Measurements from ENCODE around the gene ZFP1. TPM values are rescaled to one million over a fixed set of nuclear protein-coding genes. Genes with fewer than 3 reads are reported as not detected.

The ZFP1 gene
- total and polyA plus RNA-seq, 2 experiments from 2014 or later, result 4.8 to 12.5 TPM

DNA sequence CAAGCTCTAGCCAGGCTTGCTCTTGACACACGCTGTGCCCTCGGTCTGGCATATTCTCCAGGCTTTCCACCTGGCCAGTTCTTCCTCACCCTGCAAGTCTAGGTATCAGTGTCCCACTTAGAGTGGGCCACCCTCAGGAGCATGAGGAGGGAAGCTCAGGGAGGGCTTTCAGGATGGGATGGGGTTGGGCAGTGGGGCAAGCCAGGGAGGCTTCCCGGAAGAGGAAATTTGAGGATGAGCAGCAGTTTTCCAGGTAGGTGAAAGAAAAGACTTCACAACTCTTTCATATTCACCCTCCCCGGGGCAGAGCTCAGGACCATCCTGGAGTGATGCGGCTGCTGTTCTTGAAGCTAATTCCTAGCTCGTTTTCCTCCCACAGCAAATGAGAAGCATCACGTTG, 17.2 kb upstream of the ZFP1 start (continued):
- TF ChIP-seq, protein P1, sequence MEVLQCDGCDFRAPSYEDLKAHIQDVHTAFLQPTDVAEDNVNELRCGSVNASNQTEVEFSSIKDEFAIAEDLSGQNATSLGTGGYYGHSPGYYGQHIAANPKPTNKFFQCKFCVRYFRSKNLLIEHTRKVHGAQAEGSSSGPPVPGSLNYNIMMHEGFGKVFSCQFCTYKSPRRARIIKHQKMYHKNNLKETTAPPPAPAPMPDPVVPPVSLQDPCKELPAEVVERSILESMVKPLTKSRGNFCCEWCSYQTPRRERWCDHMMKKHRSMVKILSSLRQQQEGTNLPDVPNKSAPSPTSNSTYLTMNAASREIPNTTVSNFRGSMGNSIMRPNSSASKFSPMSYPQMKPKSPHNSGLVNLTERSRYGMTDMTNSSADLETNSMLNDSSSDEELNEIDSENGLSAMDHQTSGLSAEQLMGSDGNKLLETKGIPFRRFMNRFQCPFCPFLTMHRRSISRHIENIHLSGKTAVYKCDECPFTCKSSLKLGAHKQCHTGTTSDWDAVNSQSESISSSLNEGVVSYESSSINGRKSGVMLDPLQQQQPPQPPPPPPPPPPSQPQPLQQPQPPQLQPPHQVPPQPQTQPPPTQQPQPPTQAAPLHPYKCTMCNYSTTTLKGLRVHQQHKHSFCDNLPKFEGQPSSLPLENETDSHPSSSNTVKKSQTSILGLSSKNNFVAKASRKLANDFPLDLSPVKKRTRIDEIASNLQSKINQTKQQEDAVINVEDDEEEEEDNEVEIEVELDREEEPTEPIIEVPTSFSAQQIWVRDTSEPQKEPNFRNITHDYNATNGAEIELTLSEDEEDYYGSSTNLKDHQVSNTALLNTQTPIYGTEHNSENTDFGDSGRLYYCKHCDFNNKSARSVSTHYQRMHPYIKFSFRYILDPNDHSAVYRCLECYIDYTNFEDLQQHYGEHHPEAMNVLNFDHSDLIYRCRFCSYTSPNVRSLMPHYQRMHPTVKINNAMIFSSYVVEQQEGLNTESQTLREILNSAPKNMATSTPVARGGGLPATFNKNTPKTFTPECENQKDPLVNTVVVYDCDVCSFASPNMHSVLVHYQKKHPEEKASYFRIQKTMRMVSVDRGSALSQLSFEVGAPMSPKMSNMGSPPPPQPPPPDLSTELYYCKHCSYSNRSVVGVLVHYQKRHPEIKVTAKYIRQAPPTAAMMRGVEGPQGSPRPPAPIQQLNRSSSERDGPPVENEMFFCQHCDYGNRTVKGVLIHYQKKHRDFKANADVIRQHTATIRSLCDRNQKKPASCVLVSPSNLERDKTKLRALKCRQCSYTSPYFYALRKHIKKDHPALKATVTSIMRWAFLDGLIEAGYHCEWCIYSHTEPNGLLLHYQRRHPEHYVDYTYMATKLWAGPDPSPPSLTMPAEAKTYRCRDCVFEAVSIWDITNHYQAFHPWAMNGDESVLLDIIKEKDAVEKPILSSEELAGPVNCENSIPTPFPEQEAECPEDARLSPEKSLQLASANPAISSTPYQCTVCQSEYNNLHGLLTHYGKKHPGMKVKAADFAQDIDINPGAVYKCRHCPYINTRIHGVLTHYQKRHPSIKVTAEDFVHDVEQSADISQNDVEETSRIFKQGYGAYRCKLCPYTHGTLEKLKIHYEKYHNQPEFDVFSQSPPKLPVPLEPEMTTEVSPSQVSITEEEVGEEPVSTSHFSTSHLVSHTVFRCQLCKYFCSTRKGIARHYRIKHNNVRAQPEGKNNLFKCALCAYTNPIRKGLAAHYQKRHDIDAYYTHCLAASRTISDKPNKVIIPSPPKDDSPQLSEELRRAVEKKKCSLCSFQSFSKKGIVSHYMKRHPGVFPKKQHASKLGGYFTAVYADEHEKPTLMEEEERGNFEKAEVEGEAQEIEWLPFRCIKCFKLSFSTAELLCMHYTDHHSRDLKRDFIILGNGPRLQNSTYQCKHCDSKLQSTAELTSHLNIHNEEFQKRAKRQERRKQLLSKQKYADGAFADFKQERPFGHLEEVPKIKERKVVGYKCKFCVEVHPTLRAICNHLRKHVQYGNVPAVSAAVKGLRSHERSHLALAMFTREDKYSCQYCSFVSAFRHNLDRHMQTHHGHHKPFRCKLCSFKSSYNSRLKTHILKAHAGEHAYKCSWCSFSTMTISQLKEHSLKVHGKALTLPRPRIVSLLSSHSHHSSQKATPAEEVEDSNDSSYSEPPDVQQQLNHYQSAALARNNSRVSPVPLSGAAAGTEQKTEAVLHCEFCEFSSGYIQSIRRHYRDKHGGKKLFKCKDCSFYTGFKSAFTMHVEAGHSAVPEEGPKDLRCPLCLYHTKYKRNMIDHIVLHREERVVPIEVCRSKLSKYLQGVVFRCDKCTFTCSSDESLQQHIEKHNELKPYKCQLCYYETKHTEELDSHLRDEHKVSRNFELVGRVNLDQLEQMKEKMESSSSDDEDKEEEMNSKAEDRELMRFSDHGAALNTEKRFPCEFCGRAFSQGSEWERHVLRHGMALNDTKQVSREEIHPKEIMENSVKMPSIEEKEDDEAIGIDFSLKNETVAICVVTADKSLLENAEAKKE (CRISPR knock-in tag; IDR thresholded peaks at IDR 0.05), result no peak
- TF ChIP-seq CREB1 (CRISPR knock-in tag; IDR thresholded peaks at IDR 0.05; ENCODE audit: low read depth), result no peak
- no peak for TF ChIP-seq ZNF331 (CRISPR knock-in tag; IDR thresholded peaks at IDR 0.05; ENCODE audit: low read depth)

DNA sequence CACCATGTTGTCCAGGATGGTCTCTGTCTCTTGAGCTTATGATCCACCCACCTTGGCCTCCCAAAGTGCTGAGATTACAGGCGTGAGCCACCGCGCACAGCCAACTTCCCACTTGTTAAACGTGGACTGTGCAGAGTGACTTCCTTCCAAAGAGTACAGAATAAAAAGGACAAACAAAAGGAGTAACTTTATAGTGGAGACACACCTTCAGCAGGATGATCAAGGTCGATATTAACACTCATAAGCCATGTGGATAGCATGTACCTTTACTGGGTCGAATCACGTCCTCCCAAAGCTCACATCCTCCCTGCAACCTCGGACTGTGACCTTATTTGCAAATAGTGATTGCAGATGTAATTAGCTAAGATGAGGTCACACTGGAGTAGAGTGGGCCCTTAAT, 10.1 kb upstream of the ZFP1 start:
- no peaks in the 10 kb centered on the region for H3K27me3 ChIP-seq (ENCODE audit: insufficient read depth)
- H3K4me3 ChIP-seq, result no peak overlapping the region
- peaks cover 10% of the 10 kb centered on the region for H3K4me1 Mint-ChIP-seq
- no peaks in the 10 kb centered on the region for H3K9me2 ChIP-seq (ENCODE audit: insufficient read depth)
- no peak overlapping the region for H3K27ac ChIP-seq (ENCODE audit: low read depth)
- ATAC-seq, result no peak
- H3K9me3 Mint-ChIP-seq, result peaks cover 2% of the 10 kb centered on the region; the same call in 1 of the 3 replicates
- no peaks in the 10 kb centered on the region for H3K36me3 Mint-ChIP-seq (ENCODE audit: low read depth)
- no peaks in the 10 kb centered on the region for H3K36me3 ChIP-seq (ENCODE audit: insufficient read depth)
- no peaks in the 10 kb centered on the region for H3K79me2 ChIP-seq (replicated peaks; ENCODE audit: insufficient read depth)
- H3F3A ChIP-seq (replicated peaks; ENCODE audit: low read depth), result 0 out of 2 replicates have a peak, but pooled peaks cover 3% of the 10 kb centered on the region
- no peak overlapping the region for H3K4me3 Mint-ChIP-seq
- H3K4me2 ChIP-seq, result no peak overlapping the region
- H3K27ac Mint-ChIP-seq, result no peak overlapping the region
- H3K27me3 Mint-ChIP-seq (ENCODE audit: insufficient read depth, low read depth, poor library complexity), result peaks cover 3% of the 10 kb centered on the region
- H2AFZ ChIP-seq, result peak overlapping the region; percentile 94
- H4K20me1 ChIP-seq (replicated peaks; ENCODE audit: insufficient read depth), result no peaks in the 10 kb centered on the region
- DNase-seq (ENCODE audit: low spot score), result no peak
- peaks cover 3% of the 10 kb centered on the region for H3K4me1 ChIP-seq (ENCODE audit: insufficient read depth)
- TF ChIP-seq CREB1 (CRISPR knock-in tag; IDR thresholded peaks at IDR 0.05; ENCODE audit: low read depth) (no peak), EZH2phosphoT487 (IDR thresholded peaks at IDR 0.05; ENCODE audit: unreplicated experiment) (no peak), STAT1 (IDR thresholded peaks at IDR 0.05; ENCODE audit: unreplicated experiment) (no peak), NANOG (IDR thresholded peaks at IDR 0.05; ENCODE audit: borderline replicate concordance) (no peak), JUNB (IDR thresholded peaks at IDR 0.05; ENCODE audit: unreplicated experiment) (no peak), POLR2AphosphoS5 (IDR thresholded peaks at IDR 0.05; ENCODE audit: low read depth) (no peak), EZH2 (IDR thresholded peaks at IDR 0.05; ENCODE audit: low read depth, unreplicated experiment) (no peak), REST (IDR thresholded peaks at IDR 0.05; ENCODE audit: unreplicated experiment) (no peak), ZNF331 (CRISPR knock-in tag; IDR thresholded peaks at IDR 0.05; ENCODE audit: low read depth) (no peak), ZNF114 (CRISPR knock-in tag; IDR thresholded peaks at IDR 0.05) (no peak), CTCF (conservative IDR thresholded peaks at IDR 0.05; ENCODE audit: low read depth in 2 of 2) (no peak)
- TF ChIP-seq, protein P2, sequence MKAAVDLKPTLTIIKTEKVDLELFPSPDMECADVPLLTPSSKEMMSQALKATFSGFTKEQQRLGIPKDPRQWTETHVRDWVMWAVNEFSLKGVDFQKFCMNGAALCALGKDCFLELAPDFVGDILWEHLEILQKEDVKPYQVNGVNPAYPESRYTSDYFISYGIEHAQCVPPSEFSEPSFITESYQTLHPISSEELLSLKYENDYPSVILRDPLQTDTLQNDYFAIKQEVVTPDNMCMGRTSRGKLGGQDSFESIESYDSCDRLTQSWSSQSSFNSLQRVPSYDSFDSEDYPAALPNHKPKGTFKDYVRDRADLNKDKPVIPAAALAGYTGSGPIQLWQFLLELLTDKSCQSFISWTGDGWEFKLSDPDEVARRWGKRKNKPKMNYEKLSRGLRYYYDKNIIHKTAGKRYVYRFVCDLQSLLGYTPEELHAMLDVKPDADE (IDR thresholded peaks at IDR 0.05), result no peak
